Renal cortical epithelial cell (primary cell): Measurements from ENCODE around the gene LGI1. TPM values are rescaled to one million over a fixed set of nuclear protein-coding genes. Genes with fewer than 3 reads are reported as not detected.

Source experiments
- total RNA-seq: library from RNA; depleted of rRNA; stranded (reverse); fragments of >200 nt; gene quantifications from 2 replicates; pipeline ENCODE4 v1.2.3, GENCODE V29; 2014

Gene LGI1
- total RNA-seq, 1 donor from 2014 or later = not detected

Other genes starting within 250 kb of the LGI1 start
- not detected in 2 replicates for gene FFAR4, start 191.3 kb upstream of the LGI1 start, total RNA-seq
- 2.1 and 5.8 TPM in 2 replicates for gene RBP4, start 156.7 kb upstream of the LGI1 start, total RNA-seq
- not detected in 2 replicates for gene PDE6C, start 145.4 kb upstream of the LGI1 start, total RNA-seq
- gene FRA10AC1, start 55.3 kb upstream of the LGI1 start, total RNA-seq = 1.0 and 14.8 TPM in 2 replicates
- gene SLC35G1, start 136.0 kb downstream of the LGI1 start, total RNA-seq = 10.3 and 11.1 TPM in 2 replicates
- gene PLCE1, start 236.0 kb downstream of the LGI1 start, total RNA-seq = 1.4 and 4.4 TPM in 2 replicates